Endothelial cell of umbilical vein (primary cell): ENCODE measurements around the gene SLC46A3. TPM values are rescaled to one million over a fixed set of nuclear protein-coding genes. Genes with fewer than 3 reads are reported as not detected.
A peak's percentile ranks its signal among the peaks of the same experiment; 100 is the strongest.

Experiments used
- BruUV-seq: library from RNA; stranded (reverse); fragments of 400-500 nt; replicated peaks from 2 replicates; lab custom pipeline; 2021; lab: Mats Ljungman, UMichigan
- CTCF ChIA-PET: fragments of 300-600, 350-600 bp; sonication (Branson Sonifier 250); formaldehyde crosslinking; loops from one replicate; lab custom pipeline; 2021; ENCODE audit warnings: antibody characterized with exemption, inconsistent platforms; lab: Charles Lee
- POLR2A ChIA-PET: fragments of 300-600, 350-600 bp; sonication (Branson Sonifier 250); formaldehyde crosslinking; loops from one replicate; lab custom pipeline; 2021; ENCODE audit warnings: antibody characterized with exemption, inconsistent platforms; lab: Charles Lee
- DNase-seq: peaks from one replicate; pipeline ENCODE4 v3.0.0-alpha.2; 2011; ENCODE audit warnings: low read depth, low spot score
- FAIRE-seq: peaks from 2 replicates; lab custom pipeline; 2011; peaks lifted over from hg19 to GRCh38; lab: Jason Lieb, UNC
- H2AFZ ChIP-seq: 2 replicates; pipeline ENCODE4 v1.6.0; 2012; ENCODE audit warnings: low read depth, low read length, control low read depth, inconsistent platforms
- H3K27ac ChIP-seq: 2 replicates; pipeline ENCODE4 v1.5.1; 2011; ENCODE audit warnings: low read depth, mild to moderate bottlenecking, control low read depth, low read length, moderate library complexity; ENCODE audit not compliant: insufficient read depth
- H3K27me3 ChIP-seq, 2 experiments: 2 replicates each; pipeline versions ENCODE4 v1.6.0 to v1.6.1; 2011; ENCODE audit warnings: low read length in 2 of 2, mixed read lengths in 1 of 2; ENCODE audit not compliant: control insufficient read depth in 2 of 2, insufficient read depth in 2 of 2
- H3K36me3 ChIP-seq, 2 experiments: 2 replicates in 1 of 2; 3 replicates in 1 of 2; pipeline ENCODE4 v1.5.1; 2011; ENCODE audit warnings: low read length in 2 of 2, mild to moderate bottlenecking in 1 of 2, moderate library complexity in 1 of 2; ENCODE audit not compliant: control insufficient read depth in 2 of 2, insufficient read depth in 2 of 2; ENCODE audit errors: extremely low read depth in 1 of 2
- H3K4me1 ChIP-seq: 3 replicates; pipeline ENCODE4 v1.5.1; 2011; ENCODE audit warnings: mild to moderate bottlenecking, low read length; ENCODE audit not compliant: control insufficient read depth, insufficient read depth; ENCODE audit errors: extremely low read depth
- H3K4me2 ChIP-seq: 2 replicates; pipeline ENCODE4 v1.6.1; 2011; ENCODE audit warnings: low read length, control low read depth, mixed read lengths; ENCODE audit not compliant: insufficient read depth
- H3K4me3 ChIP-seq, 3 experiments: fragments of 200-600 bp in 1 of 3; sonication (generic), shearing (Covaris generic) in 1 of 3; replicated peaks in 1 of 3; 2 replicates each; pipeline ENCODE4 v1.5.1; 2011 to 2016; ENCODE audit warnings: control low read depth in 3 of 3, low read length in 3 of 3, mild to moderate bottlenecking in 2 of 3, inconsistent platforms in 1 of 3, low read depth in 1 of 3, moderate library complexity in 1 of 3; ENCODE audit not compliant: insufficient read depth in 1 of 3
- H3K79me2 ChIP-seq: 2 replicates; pipeline ENCODE4 v1.6.0; 2012; ENCODE audit warnings: low read length, inconsistent platforms; ENCODE audit not compliant: control insufficient read depth, insufficient read depth
- H3K9ac ChIP-seq: replicated peaks from 2 replicates; pipeline ENCODE3; 2011; ENCODE audit warnings: low read length, control low read depth; ENCODE audit not compliant: insufficient read depth; ENCODE audit errors: extremely low read depth
- H3K9me1 ChIP-seq: replicated peaks from 3 replicates; pipeline ENCODE4 v1.6.0; 2011; ENCODE audit warnings: mild to moderate bottlenecking, low read length; ENCODE audit not compliant: control insufficient read depth, insufficient read depth; ENCODE audit errors: extremely low read depth
- H3K9me3 ChIP-seq: replicated peaks from 2 replicates; pipeline ENCODE4 v1.5.1; 2012; ENCODE audit warnings: low read length, inconsistent platforms; ENCODE audit not compliant: control insufficient read depth, insufficient read depth
- H4K20me1 ChIP-seq: replicated peaks from 2 replicates; pipeline ENCODE3; 2011; ENCODE audit warnings: mild to moderate bottlenecking, low read length; ENCODE audit not compliant: control insufficient read depth, insufficient read depth; ENCODE audit errors: extremely low read depth
- EZH2 ChIP-seq: IDR thresholded peaks from 2 replicates; pipeline ENCODE4 v1.6.1; 2012; ENCODE audit warnings: borderline replicate concordance, low read depth, mild to moderate bottlenecking, moderate library complexity, low read length, inconsistent platforms; ENCODE audit not compliant: severe bottlenecking
- FOS ChIP-seq: IDR thresholded peaks from 2 replicates; pipeline ENCODE4 v1.6.1; 2011; ENCODE audit warnings: mild to moderate bottlenecking, low read length, moderate library complexity, borderline replicate concordance; ENCODE audit not compliant: insufficient read depth
- GATA2 ChIP-seq: IDR thresholded peaks from 2 replicates; pipeline ENCODE4 v1.7.0; 2011; ENCODE audit warnings: low read depth, mild to moderate bottlenecking, moderate library complexity, mixed read lengths, low read length; ENCODE audit not compliant: insufficient read length, insufficient read depth
- JUN ChIP-seq: IDR thresholded peaks from 2 replicates; pipeline ENCODE4 v1.6.1; 2011; ENCODE audit warnings: borderline replicate concordance, low read depth; ENCODE audit not compliant: insufficient read length, insufficient read depth
- MYC ChIP-seq: IDR thresholded peaks from one replicate; pipeline ENCODE4 v1.6.1; 2011; ENCODE audit warnings: mild to moderate bottlenecking, low read depth, low read length
- POLR2A ChIP-seq: IDR thresholded peaks from 2 replicates; pipeline ENCODE4 v1.6.1; 2012; ENCODE audit warnings: low read depth, mild to moderate bottlenecking, control low read depth, low read length
- POLR2AphosphoS5 ChIP-seq: IDR thresholded peaks from 2 replicates; pipeline ENCODE4 v1.6.1; 2012; ENCODE audit warnings: low read depth, mild to moderate bottlenecking, control low read depth, low read length, moderate library complexity; ENCODE audit not compliant: insufficient read depth
- dilution Hi-C: fragments of 300-500 bp; cut with MboI; formaldehyde crosslinking; loops from one replicate; pipeline ENCODE4 v1.15.0; 2019; ENCODE audit warnings: low sequenced_read_pairs; ENCODE audit not compliant: extremely low pct_ligation_motif_present
- intact Hi-C: fragments of 100-400 bp; cut with micrococcal nuclease; formaldehyde crosslinking; loops from one replicate; pipeline ENCODE4 v1.10.0; 2022
- polyA plus RNA-seq, 4 experiments: library from polyadenylated mRNA; depleted of rRNA in 3 of 4; stranded (reverse) in 3 of 4; unstranded in 1 of 4; fragments of >200 nt; gene quantifications; 2 replicates each; pipeline versions ENCODE4 v1.2.1 to v1.2.3, GENCODE V29; 2011 to 2012; ENCODE audit warnings: missing spikeins in 1 of 4
- total RNA-seq: library from RNA; stranded (reverse); gene quantifications from 2 replicates; pipeline ENCODE4 v1.2.3, GENCODE V29; 2021
- TF ChIP-seq, protein P1 (sequence below): IDR thresholded peaks from 2 replicates; pipeline ENCODE4 v1.6.1; 2011; ENCODE audit not compliant: insufficient read depth, insufficient read length
- TF ChIP-seq, protein P2 (sequence below), 2 donors: IDR thresholded peaks; 1 replicate in 1 of 2; 2 replicates in 1 of 2; pipeline ENCODE4 v1.5.1; 2011; ENCODE audit warnings: low read length in 2 of 2, mild to moderate bottlenecking in 2 of 2, moderate library complexity in 2 of 2, control low read depth in 1 of 2, inconsistent platforms in 1 of 2, low read depth in 1 of 2; ENCODE audit not compliant: insufficient read depth in 1 of 2; ENCODE audit errors: extremely low read depth in 1 of 2

SLC46A3 gene
- total and polyA plus RNA-seq, 2 donors (not counting 3 experiments of a cell fraction or from before 2014, with no cell fraction given) = 2.0 to 2.1 TPM

DNA sequence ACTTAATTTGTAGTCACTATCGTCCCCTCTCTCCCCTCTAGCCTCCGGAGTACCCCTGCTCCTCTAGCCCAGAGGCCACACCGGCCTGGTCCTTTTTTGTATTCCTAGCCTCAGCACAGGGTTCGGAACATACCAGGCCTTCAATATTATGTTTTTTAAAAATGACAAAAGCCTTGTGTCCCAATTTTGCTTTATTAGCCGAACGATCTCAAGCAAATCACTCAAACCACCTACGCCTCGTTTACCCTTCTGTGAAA, 60.3 kb downstream of the SLC46A3 start:
- TF ChIP-seq EZH2 = no peak
- TF ChIP-seq POLR2A = no peak
- TF ChIP-seq POLR2AphosphoS5 = no peak
- TF ChIP-seq, protein P1, sequence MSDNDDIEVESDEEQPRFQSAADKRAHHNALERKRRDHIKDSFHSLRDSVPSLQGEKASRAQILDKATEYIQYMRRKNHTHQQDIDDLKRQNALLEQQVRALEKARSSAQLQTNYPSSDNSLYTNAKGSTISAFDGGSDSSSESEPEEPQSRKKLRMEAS = no peak
- TF ChIP-seq FOS = no peak
- TF ChIP-seq MYC = no peak
- TF ChIP-seq JUN = no peak
- TF ChIP-seq GATA2 = no peak
- TF ChIP-seq, protein P2, sequence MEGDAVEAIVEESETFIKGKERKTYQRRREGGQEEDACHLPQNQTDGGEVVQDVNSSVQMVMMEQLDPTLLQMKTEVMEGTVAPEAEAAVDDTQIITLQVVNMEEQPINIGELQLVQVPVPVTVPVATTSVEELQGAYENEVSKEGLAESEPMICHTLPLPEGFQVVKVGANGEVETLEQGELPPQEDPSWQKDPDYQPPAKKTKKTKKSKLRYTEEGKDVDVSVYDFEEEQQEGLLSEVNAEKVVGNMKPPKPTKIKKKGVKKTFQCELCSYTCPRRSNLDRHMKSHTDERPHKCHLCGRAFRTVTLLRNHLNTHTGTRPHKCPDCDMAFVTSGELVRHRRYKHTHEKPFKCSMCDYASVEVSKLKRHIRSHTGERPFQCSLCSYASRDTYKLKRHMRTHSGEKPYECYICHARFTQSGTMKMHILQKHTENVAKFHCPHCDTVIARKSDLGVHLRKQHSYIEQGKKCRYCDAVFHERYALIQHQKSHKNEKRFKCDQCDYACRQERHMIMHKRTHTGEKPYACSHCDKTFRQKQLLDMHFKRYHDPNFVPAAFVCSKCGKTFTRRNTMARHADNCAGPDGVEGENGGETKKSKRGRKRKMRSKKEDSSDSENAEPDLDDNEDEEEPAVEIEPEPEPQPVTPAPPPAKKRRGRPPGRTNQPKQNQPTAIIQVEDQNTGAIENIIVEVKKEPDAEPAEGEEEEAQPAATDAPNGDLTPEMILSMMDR (IDR thresholded peaks at IDR 0.05; ENCODE audit: extremely low read depth in 1 of 2, insufficient read depth in 1 of 2, low read depth in 1 of 2, low read length in 2 of 2) = no peak
- POLR2A ChIA-PET = no interaction called here
- H3K9ac ChIP-seq = peak overlapping the region; percentile 96
- H3K27ac ChIP-seq = peak overlapping the region; percentile 99
- H2AFZ ChIP-seq = peak overlapping the region; percentile 0
- CTCF ChIA-PET = interaction anchor here (0.7 to 2.6 kb wide), 9 partner anchors 18 to 599 kb away, joined by 3 to 16 read pairs (median 4); no protein-coding TSS in a partner anchor
- H3K79me2 ChIP-seq = peaks cover 44% of the 10 kb centered on the region
- H3K27me3 ChIP-seq = no peaks in the 10 kb centered on the region
- H3K4me2 ChIP-seq = peak overlapping the region; percentile 92
- DNase-seq = no peak
- no peak for FAIRE-seq
- no peaks in the 10 kb centered on the region for H3K9me1 ChIP-seq
- H3K9me3 ChIP-seq = no peaks in the 10 kb centered on the region
- intact Hi-C loops = loop anchor here (1.0 to 5.0 kb wide), 7 partner anchors 17 to 346 kb away; partner anchors contain the start of gene FLT1
- H3K36me3 ChIP-seq = peaks cover 0 to 3% of the 10 kb centered on the region in 2 experiments
- no peaks in the 10 kb centered on the region for H4K20me1 ChIP-seq
- peak overlapping the region; percentile 90 to 96 (median 96) for H3K4me3 ChIP-seq
- TSS peak; percentile 78 for BruUV-seq
- dilution Hi-C loops = no loop called here
- H3K4me1 ChIP-seq = peaks cover 20% of the 10 kb centered on the region
